ENCODE data around the gene INTS13. TPM values are rescaled to one million over a fixed set of nuclear protein-coding genes. Genes with fewer than 3 reads are reported as not detected.

Gene INTS13
- polyA plus RNA-seq, 3 donors = 4.6 to 8.0 (median 7.5) TPM

- Mint-ChIP-seq H3K27me3 (ENCODE audit: low read depth in 3 of 3) (peaks cover 2 to 3% (median 2%) of the 10 kb centered on the region in 3 donors), H3K27ac (peak overlapping the region in 1 of 7 donors; percentile 71)
- H2AFZ ChIP-seq (ENCODE audit: insufficient read depth, low read depth, low read length, poor library complexity, severe bottlenecking) = peak overlapping the region; percentile 89
These were observed 52.8 kb downstream of the INTS13 start for GRCh38 chr12:26884765-26885576.

GRCh38 chr12:26880625-26881024 lies 57.2 kb downstream of the INTS13 start:
- H3K9me3 ChIP-seq (replicated peaks in 1 of 2; ENCODE audit: control insufficient read depth in 1 of 2, insufficient read depth in 1 of 2, low read length in 2 of 2) = no peaks in the 10 kb centered on the region
- DNase-seq = no peak
- no peak overlapping the region for H3K4me3 ChIP-seq (replicated peaks in 1 of 3; ENCODE audit: low read depth in 2 of 3, low read length in 3 of 3)
- H2AFZ ChIP-seq (ENCODE audit: insufficient read depth, low read depth, low read length, poor library complexity, severe bottlenecking) = no peak overlapping the region
- H3K36me3 ChIP-seq (replicated peaks in 1 of 2; ENCODE audit: control insufficient read depth in 1 of 2, insufficient read depth in 2 of 2, low read length in 2 of 2) = no peaks in the 10 kb centered on the region
- H4K20me1 ChIP-seq (ENCODE audit: insufficient read depth, low read length) = no peaks in the 10 kb centered on the region
- peaks cover 0 to 2% (median 2%) of the 10 kb centered on the region in 3 donors for H3K27me3 Mint-ChIP-seq (ENCODE audit: low read depth in 3 of 3)
- intact Hi-C loops (cut with micrococcal nuclease) = no loop called here
- H3K27ac Mint-ChIP-seq = no peak overlapping the region
- WGBS (ENCODE audit: insufficient coverage) = no CpG with 5 or more reads among the region's 2 CpGs
- H3K36me3 Mint-ChIP-seq = no peaks in the 10 kb centered on the region
- no peaks in the 10 kb centered on the region for H3K79me2 ChIP-seq (ENCODE audit: insufficient read depth, low read length)
- no peak overlapping the region for H3K4me3 Mint-ChIP-seq
- H3K4me2 ChIP-seq (replicated peaks; ENCODE audit: extremely low read depth, low read length, poor library complexity, severe bottlenecking) = no peak overlapping the region
- H3K4me1 ChIP-seq (ENCODE audit: control insufficient read depth in 1 of 2, insufficient read depth in 2 of 2, low read length in 2 of 2) = peaks cover 4 to 6% of the 10 kb centered on the region in 2 donors
- no peak for TF ChIP-seq CTCF (IDR thresholded peaks at IDR 0.05)
- H3K27me3 ChIP-seq (ENCODE audit: control insufficient read depth in 2 of 2, insufficient read depth in 2 of 2, low read length in 2 of 2) = no peaks in the 10 kb centered on the region
- peaks cover 9% of the 10 kb centered on the region for H3K4me1 Mint-ChIP-seq
- H3K9me3 Mint-ChIP-seq = peaks cover 0 to 5% (median 2%) of the 10 kb centered on the region in 7 donors
- no peak overlapping the region for H3K9ac ChIP-seq (ENCODE audit: insufficient read depth, low read length, poor library complexity, severe bottlenecking)
- H3K27ac ChIP-seq (ENCODE audit: low read depth in 1 of 2, low read length in 2 of 2) = no peak overlapping the region

More at GRCh38 chr12:26884765-26885576, 52.8 kb downstream of the INTS13 start:
- Histone ChIP-seq H3K79me2 (ENCODE audit: insufficient read depth, low read length) (no peaks in the 10 kb centered on the region), H3K9ac (ENCODE audit: insufficient read depth, low read length, poor library complexity, severe bottlenecking) (no peak overlapping the region), H3K36me3 (replicated peaks in 1 of 2; ENCODE audit: control insufficient read depth in 1 of 2, insufficient read depth in 2 of 2, low read length in 2 of 2) (no peaks in the 10 kb centered on the region), H3K4me1 (ENCODE audit: control insufficient read depth in 1 of 2, insufficient read depth in 2 of 2, low read length in 2 of 2) (peaks cover 4 to 6% of the 10 kb centered on the region in 2 donors), H3K9me3 (replicated peaks in 1 of 2; ENCODE audit: control insufficient read depth in 1 of 2, insufficient read depth in 1 of 2, low read length in 2 of 2) (no peaks in the 10 kb centered on the region), H4K20me1 (ENCODE audit: insufficient read depth, low read length) (no peaks in the 10 kb centered on the region), H3K4me3 (replicated peaks in 1 of 3; ENCODE audit: low read depth in 2 of 3, low read length in 3 of 3) (peak overlapping the region in 1 of 3 experiments; percentile 64), H3K4me2 (replicated peaks; ENCODE audit: extremely low read depth, low read length, poor library complexity, severe bottlenecking) (peak overlapping the region; percentile 73), H3K27me3 (ENCODE audit: control insufficient read depth in 2 of 2, insufficient read depth in 2 of 2, low read length in 2 of 2) (no peaks in the 10 kb centered on the region), H3K27ac (ENCODE audit: low read depth in 1 of 2, low read length in 2 of 2) (no peak overlapping the region)
- Mint-ChIP-seq H3K4me3 (peak overlapping the region; percentile 68 to 88), H3K36me3 (no peaks in the 10 kb centered on the region), H3K4me1 (peaks cover 11% of the 10 kb centered on the region), H3K9me3 (peaks cover 0 to 5% (median 2%) of the 10 kb centered on the region in 7 donors)
- WGBS (ENCODE audit: insufficient coverage) = 3% methylated on average over 14 of the region's 16 CpGs
- peak; percentile 74 to 79 (median 77) for DNase-seq
- intact Hi-C loops (cut with micrococcal nuclease) = loop anchor here (2.0 to 5.0 kb wide), 2 partner anchors 30 to 33 kb away; no protein-coding TSS in a partner anchor
- peak; percentile 92 for TF ChIP-seq CTCF (IDR thresholded peaks at IDR 0.05)
